OCI-LY7 (cell line): ENCODE results near the gene CNTNAP4. TPM values are rescaled to one million over a fixed set of nuclear protein-coding genes. Genes with fewer than 3 reads are reported as not detected.

ENCODE experiments used
- BruUV-seq: library from RNA; stranded (reverse); fragments of 400-500 nt; replicated peaks from 2 replicates; lab custom pipeline; 2021; lab: Mats Ljungman, UMichigan
- CTCF ChIA-PET: fragments of 300-600 bp; sonication (Branson Sonifier 250); formaldehyde crosslinking; loops from one replicate; lab custom pipeline; 2022; ENCODE audit warnings: antibody characterized with exemption; ENCODE audit not compliant: unreplicated experiment; lab: Charles Lee
- POLR2A ChIA-PET: fragments of 300-600 bp; sonication (Branson Sonifier 250); formaldehyde crosslinking; loops from one replicate; lab custom pipeline; 2022; ENCODE audit warnings: antibody characterized with exemption; lab: Charles Lee
- DNase-seq: peaks from one replicate; pipeline ENCODE4 v3.0.0-alpha.2; 2015; ENCODE audit warnings: low spot score
- H2AFZ ChIP-seq: fragments of 200-600 bp; sonication (generic), shearing (Covaris generic); 2 replicates; pipeline ENCODE4 v1.6.1; 2014; ENCODE audit warnings: mild to moderate bottlenecking, antibody characterized with exemption, low read length, moderate library complexity
- H3K27ac ChIP-seq: fragments of 200-600 bp; sonication (generic); 2 replicates; pipeline ENCODE4 v1.5.1; 2014; ENCODE audit warnings: mixed run types, low read depth, mild to moderate bottlenecking, moderate library complexity, low read length, inconsistent platforms; ENCODE audit not compliant: poor library complexity, severe bottlenecking
- H3K36me3 ChIP-seq: fragments of 200-600 bp; sonication (generic); 2 replicates; pipeline ENCODE4 v1.6.1; 2014; ENCODE audit warnings: mild to moderate bottlenecking, antibody characterized with exemption, low read length, moderate library complexity, mixed read lengths; ENCODE audit not compliant: insufficient read depth
- H3K4me1 ChIP-seq: fragments of 200-600 bp; sonication (generic); 2 replicates; pipeline ENCODE4 v1.5.1; 2014; ENCODE audit warnings: mild to moderate bottlenecking, low read length; ENCODE audit not compliant: insufficient read depth, poor library complexity, severe bottlenecking
- H3K4me2 ChIP-seq: fragments of 200-600 bp; sonication (generic); 2 replicates; pipeline ENCODE4 v1.6.1; 2014; ENCODE audit warnings: mild to moderate bottlenecking, low read length
- H3K4me3 ChIP-seq: fragments of 200-600 bp; sonication (generic); 2 replicates; pipeline ENCODE4 v1.5.1; 2014; ENCODE audit warnings: mild to moderate bottlenecking, low read depth, low read length; ENCODE audit not compliant: poor library complexity, severe bottlenecking
- H3K79me2 ChIP-seq: fragments of 200-600 bp; sonication (generic); 2 replicates; pipeline ENCODE4 v1.6.1; 2016; ENCODE audit warnings: low read depth, mild to moderate bottlenecking, low read length, moderate library complexity, mixed read lengths; ENCODE audit not compliant: insufficient read depth
- H3K9me2 ChIP-seq: fragments of 200-600 bp; sonication (generic); 2 replicates; pipeline ENCODE4 v1.6.1; 2016; ENCODE audit warnings: mild to moderate bottlenecking, low read length, mixed read lengths; ENCODE audit not compliant: insufficient read depth
- H3K9me3 ChIP-seq: fragments of 200-600 bp; sonication (generic); 2 replicates; pipeline ENCODE4 v1.6.1; 2014; ENCODE audit warnings: mild to moderate bottlenecking, mixed run types, low read length, mixed read lengths
- H4K20me1 ChIP-seq: fragments of 200-600 bp; sonication (generic); 2 replicates; pipeline ENCODE4 v1.6.1; 2014; ENCODE audit warnings: mild to moderate bottlenecking, antibody characterized with exemption, low read length, moderate library complexity, mixed read lengths; ENCODE audit not compliant: insufficient read depth
- CTCF ChIP-seq: fragments of 200-600 bp; sonication (generic); conservative IDR thresholded peaks from 2 replicates; pipeline ENCODE4 v1.5.1; 2014; ENCODE audit warnings: mild to moderate bottlenecking, antibody characterized with exemption, low read length, moderate library complexity, mixed read lengths
- EZH2phosphoT487 ChIP-seq: fragments of 200-600 bp; sonication (generic); IDR thresholded peaks from 2 replicates; pipeline ENCODE4 v1.6.1; 2018; ENCODE audit warnings: low read depth, borderline replicate concordance, mild to moderate bottlenecking, mixed run types, antibody characterized with exemption, low read length, moderate library complexity, mixed read lengths
- intact Hi-C: fragments of 100-400 bp; cut with micrococcal nuclease; formaldehyde crosslinking; loops from one replicate; pipeline ENCODE4 v1.10.0; 2022; ENCODE audit not compliant: unreplicated experiment
- total RNA-seq, 2 experiments: library from RNA; depleted of rRNA in 1 of 2; stranded (reverse); fragments of >200 nt in 1 of 2; shearing (Covaris generic) in 1 of 2; gene quantifications; 2 replicates each; pipeline ENCODE4 v1.2.3, GENCODE V29; 2014 to 2022

CNTNAP4 gene
- total RNA-seq, 2 experiments from 2014 or later: not detected

- no TSS peak for BruUV-seq
- Histone ChIP-seq H3K4me2 (no peak overlapping the region), H3K9me3 (no peaks in the 10 kb centered on the region), H3K79me2 (no peaks in the 10 kb centered on the region), H3K27ac (no peak overlapping the region), H3K36me3 (no peaks in the 10 kb centered on the region), H2AFZ (no peak overlapping the region), H4K20me1 (no peaks in the 10 kb centered on the region), H3K9me2 (no peaks in the 10 kb centered on the region), H3K4me1 (no peaks in the 10 kb centered on the region), H3K4me3 (no peak overlapping the region)
- no peak for DNase-seq
- intact Hi-C loops: no loop called here
- ChIA-PET CTCF (no interaction called here), POLR2A (interaction anchor here (0.7 kb wide), 1 partner anchor 1498 kb away, joined by 3 read pairs; no protein-coding TSS in a partner anchor)
- TF ChIP-seq CTCF: no peak
- TF ChIP-seq EZH2phosphoT487: no peak
Measured at GRCh38 chr16:76461836-76462235, 184.6 kb downstream of the CNTNAP4 start.

GRCh38 chr16:76464955-76465620, 187.9 kb downstream of the CNTNAP4 start:
- Histone ChIP-seq H3K4me1 (no peaks in the 10 kb centered on the region), H3K27ac (no peak overlapping the region), H3K9me3 (no peaks in the 10 kb centered on the region), H3K36me3 (no peaks in the 10 kb centered on the region), H3K79me2 (no peaks in the 10 kb centered on the region), H3K4me2 (no peak overlapping the region), H3K4me3 (no peak overlapping the region), H3K9me2 (no peaks in the 10 kb centered on the region), H4K20me1 (no peaks in the 10 kb centered on the region), H2AFZ (no peak overlapping the region)
- intact Hi-C loops: no loop called here
- CTCF ChIA-PET: no interaction called here
- TF ChIP-seq EZH2phosphoT487 (no peak), CTCF (no peak)
- BruUV-seq: no TSS peak
- POLR2A ChIA-PET: no interaction called here
- no peak for DNase-seq

DNA sequence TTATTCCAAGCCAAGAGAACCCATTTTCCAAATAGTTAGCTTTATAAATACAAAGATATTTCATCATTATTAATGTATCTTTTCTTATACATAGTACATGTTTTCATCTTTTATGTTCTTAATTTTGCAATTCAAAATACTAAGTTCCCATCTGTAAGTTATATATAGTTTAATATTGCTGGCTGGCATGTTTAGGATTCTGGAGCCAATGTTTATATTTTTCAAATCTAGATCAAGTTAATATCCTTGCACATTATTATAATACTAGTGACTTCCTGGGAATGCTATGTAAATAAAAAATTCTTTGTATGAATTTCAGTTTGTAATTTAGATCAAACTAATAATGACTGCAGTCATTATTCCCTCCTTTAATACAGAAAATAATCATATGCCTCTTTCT, 189.7 kb downstream of the CNTNAP4 start:
- no peaks in the 10 kb centered on the region for H3K79me2 ChIP-seq
- POLR2A ChIA-PET: no interaction called here
- no peaks in the 10 kb centered on the region for H3K36me3 ChIP-seq
- no peak overlapping the region for H3K4me2 ChIP-seq
- no peak for DNase-seq
- no TSS peak for BruUV-seq
- no peaks in the 10 kb centered on the region for H4K20me1 ChIP-seq
- H3K4me3 ChIP-seq: no peak overlapping the region
- intact Hi-C loops: no loop called here
- no peak for TF ChIP-seq CTCF
- no peak for TF ChIP-seq EZH2phosphoT487
- no peaks in the 10 kb centered on the region for H3K9me2 ChIP-seq
- CTCF ChIA-PET: no interaction called here
- H3K4me1 ChIP-seq: no peaks in the 10 kb centered on the region
- H3K27ac ChIP-seq: no peak overlapping the region
- H3K9me3 ChIP-seq: no peaks in the 10 kb centered on the region
- H2AFZ ChIP-seq: no peak overlapping the region
